HG02852 (cell line): Measurements from ENCODE around the gene A4GALT.

Experiments
- ATAC-seq: cut with Tn5 transposase; IDR thresholded peaks from one replicate; pipeline ENCODE4 v1.9.1; 2021; ENCODE audit warnings: mild to moderate bottlenecking, moderate library complexity; ENCODE audit not compliant: unreplicated experiment

A4GALT gene

DNA sequence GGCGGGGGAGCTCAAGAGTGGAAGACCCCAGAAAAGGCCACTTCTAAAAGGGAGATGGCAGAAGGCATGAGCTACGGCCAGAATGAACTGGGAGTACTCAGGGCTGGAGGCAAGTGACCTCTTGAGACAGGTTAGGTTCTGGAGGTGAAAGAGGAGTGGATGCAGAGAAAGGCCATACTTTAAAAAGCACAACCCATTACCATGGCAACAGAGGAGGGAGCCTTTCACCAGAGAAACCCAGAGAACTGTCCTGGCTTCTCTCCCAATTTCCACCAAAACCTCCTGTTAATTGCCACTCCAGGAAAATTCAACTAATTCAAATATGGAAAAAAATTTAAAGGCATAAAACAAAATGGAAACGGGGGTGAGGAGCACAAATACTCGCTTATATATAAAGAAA lies 15.8 kb downstream of the A4GALT start:
- ATAC-seq, result no peak

DNA sequence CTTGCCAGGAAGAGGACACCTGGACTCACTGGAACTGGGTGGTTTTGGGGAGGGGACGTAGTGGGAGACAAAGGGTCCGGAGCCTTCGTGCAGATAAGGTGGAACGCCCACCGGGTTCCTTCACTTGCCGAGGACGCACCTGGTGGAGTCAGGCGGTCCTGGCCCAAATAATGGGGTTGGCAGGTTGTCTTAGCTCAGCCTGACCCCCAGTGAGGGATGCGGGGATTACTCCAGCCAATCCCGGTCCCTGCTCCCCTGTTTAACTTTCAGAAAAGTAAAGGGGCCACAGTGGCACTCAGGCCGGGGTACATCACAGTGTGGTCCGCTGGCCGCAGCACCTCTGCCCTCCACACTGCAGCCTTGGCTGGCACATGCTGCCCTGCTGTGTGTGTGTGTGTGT lies 18.0 kb downstream of the A4GALT start:
- ATAC-seq, result no peak

DNA sequence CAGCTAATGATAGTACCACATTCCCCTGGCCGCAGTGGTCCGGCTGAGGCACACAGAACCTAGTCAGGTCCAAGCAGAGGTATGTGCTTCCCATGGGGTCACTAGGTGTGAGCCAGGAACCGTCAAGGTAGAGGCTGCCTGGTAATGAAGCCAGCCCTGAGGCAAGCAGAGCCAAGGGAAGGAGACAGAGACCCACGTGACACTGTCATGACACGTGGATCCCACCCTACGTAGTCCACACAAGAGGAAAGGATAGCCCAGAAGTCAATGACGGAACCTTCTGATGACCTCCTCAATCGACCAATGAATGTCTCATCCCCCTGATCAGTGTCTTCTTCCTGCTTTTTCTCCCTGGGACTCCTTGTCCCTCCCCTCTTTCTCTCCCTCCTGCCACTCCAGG lies 19.0 kb downstream of the A4GALT start:
- no peak for ATAC-seq

DNA sequence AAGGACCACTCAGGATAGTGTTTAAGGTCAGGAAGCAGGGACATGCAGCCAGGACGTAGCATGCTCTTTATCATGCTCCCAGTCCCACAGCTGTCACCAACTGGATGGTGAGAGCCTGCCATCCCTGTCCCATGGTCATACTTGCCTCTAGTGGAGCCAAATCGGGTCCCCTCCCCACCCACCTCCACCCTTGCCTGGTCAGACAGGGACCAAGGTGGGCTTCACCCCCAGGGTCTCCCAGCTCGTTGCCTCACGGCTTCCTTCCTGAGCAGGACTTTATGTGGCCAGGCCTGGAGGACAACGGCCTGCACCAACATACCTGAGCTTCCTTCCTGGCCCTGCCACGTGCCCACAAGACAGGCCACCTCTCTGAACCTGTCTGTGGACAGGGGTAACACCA lies 19.8 kb downstream of the A4GALT start:
- no peak for ATAC-seq

DNA sequence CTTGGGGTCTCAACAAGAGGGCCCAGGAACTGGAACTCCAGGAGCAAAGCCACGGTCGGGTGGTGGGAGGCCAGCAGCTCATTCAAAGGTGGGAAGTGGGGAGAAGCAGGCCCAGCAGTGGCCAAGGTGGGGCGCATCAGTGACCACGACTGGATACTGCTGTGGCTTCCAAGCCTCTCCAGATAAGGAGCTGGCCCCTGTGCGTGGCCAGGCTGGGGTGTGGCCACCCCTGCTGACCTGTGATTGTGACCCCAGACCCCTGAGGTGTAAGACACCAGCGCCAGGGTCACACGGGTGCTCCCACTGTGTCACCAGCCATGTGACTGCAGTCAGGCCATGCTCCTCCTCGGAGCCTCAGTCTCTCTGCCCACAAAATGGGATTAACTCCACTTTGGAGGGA lies 20.3 kb downstream of the A4GALT start:
- ATAC-seq, result no peak

DNA sequence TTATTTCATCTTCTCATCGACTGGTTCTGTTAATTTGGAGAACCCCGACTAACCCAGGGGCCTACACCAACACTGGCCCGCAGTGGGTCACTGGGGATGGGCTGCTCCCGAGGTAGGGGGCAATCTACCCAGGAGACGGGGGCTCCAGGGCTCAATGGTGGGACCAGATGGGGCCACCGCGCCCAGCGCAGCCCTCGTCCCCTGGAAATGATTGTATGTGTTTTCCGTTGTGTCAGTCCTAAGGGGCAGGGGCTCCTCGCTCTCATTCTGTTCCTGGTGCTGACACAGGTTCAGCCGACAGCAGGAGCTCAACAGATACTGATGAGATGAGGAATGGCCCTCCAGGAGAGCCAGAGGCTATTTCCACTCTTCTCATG lies 20.7 kb downstream of the A4GALT start:
- ATAC-seq, result no peak

DNA sequence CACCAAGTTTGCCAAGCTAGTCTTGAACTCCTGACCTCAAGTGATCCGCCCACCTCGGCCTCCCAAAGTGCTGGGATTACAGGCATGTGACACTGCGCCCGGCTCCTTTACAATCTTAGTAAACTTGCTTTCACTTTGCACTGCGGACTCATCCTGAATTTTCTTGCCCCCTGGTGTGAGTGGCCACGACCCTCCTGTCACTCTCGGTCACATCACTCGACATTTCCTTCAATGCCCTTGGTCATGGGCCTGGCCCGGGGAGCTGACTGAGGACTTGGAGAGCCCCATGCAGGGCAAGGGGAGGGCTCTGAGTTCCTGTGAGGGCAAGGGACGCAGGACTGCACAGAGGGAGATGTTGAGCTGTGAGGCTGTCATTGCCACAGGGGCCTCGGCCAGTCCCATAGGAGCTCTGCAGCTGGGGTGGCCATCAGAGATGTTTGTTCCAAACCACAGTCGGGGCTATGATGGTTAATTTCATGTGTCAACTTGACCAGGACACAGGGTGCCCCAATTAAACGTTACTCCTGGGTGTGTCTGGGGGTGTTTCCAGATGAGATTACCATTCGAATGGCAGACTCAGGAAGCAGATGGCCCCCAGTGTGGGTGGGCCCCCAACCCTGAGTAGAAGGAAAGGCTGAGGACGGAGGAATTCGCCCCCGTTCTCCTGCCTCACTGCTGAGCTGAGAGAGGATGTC lies 21.2 kb downstream of the A4GALT start:
- no peak for ATAC-seq

DNA sequence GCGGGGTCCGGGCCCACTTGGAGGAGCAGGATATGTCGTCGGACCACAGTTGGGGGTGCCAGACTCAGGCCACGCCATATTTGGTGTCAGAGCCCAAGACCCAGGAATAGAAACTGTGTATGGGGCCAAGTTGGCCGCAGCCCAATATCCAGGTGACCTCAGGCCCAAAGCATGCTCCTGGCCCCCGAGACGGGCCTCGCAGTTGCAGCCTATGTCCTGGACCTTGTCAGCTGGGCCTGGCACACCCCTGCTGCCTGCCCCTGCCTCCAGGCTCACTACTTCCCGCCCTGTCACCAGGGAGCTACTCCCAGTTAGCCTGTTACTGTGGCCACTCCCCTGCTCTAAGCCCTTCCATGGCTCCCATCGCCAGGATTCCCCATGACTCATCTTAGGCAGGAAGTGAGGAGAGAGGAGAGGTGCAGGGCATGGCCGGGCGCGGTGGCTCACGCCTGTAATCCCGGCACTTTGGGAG lies 23.1 kb downstream of the A4GALT start:
- no peak for ATAC-seq

DNA sequence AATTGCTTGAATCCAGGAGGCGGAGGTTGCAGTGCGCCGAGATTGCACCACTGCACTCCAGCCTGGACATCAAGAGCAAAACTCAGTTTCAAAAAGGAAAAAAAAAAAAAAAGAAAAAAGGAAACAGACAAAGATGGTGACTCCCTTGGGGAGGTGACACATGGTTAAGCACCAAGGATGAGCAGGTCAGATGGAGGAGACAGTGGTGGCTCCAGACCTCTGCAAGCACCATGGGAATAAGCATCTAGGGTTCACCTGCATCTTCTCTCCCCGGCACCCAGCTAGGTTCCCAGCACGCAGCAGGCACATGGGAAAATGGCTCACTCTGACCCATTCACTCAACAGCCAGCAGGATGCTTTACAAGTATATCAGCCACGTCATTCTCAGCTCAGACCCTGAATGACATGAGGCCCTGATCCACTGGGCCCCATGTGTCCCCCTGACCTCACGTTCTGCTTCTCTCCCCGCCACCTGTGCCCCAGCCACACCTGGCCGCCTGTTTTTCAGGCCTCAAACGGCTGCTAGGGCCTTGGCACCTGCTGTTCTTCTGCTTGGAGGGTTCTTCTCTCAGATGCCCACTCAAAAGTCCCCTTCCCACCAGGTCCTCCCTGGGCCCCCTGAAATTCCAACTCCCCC lies 24.2 kb downstream of the A4GALT start:
- no peak for ATAC-seq

DNA sequence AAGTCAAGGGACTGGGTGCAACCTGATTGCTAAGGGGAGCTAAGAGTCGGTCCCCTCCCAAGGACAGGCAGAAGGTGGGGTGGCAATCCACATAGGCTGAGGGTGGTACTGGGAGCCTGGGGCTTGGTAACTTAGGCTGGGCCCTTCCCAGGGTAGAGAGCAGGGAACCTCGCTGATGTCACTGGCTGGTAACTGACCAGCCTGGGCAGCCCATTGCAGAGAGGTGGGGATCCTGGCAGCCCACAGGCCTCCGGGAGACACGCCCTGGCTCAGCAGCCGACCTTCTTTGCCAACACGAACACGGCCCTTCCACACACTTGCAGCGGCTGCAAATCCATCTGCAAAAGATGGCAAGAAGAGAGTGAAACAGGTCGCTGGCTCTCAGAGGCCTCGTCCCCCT lies 25.4 kb downstream of the A4GALT start:
- ATAC-seq, result no peak

DNA sequence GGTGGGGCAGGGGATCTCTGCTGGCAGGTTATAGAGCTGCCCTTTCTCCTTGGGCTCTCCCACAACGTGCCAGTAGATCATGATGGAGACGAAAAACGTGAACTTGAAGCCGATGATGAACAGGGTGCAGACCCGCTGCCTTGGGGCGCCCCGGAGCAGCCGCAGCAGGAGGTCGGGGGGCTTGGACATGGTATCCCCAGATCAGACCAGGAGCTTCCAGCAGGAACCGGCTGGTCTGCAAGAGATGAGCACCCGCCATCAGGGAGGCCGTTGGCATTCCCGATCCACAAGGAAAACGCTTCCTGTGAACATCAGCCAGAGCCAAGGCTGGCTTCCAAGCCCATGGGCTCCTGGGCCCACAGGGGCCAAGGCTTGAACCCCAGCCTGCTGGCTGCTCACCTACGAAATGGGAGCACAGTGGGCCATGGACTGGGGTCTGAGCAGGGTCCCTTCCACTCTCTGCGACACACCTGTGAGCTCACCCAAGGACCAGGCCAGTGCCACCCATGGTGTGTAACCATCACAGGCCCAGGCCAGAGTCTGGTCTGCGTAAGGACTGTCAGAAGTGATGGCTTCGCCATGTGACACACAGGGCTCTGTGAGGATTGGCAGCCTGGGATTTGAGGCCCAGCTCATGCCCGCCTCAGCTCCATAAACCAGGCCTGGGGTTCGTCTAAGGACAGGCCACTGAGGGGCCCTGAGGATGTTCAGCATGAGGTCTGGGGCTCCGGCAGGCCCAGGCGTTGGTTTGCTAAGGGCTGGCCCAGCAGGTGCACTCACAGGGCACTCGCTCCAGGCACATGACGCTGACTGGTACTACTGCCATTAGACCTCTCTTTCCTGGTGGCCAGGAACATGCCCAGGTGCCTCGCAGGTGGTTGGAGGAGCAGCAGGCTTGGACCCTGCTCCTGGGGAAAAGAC lies 26.6 kb downstream of the A4GALT start:
- no peak for ATAC-seq

DNA sequence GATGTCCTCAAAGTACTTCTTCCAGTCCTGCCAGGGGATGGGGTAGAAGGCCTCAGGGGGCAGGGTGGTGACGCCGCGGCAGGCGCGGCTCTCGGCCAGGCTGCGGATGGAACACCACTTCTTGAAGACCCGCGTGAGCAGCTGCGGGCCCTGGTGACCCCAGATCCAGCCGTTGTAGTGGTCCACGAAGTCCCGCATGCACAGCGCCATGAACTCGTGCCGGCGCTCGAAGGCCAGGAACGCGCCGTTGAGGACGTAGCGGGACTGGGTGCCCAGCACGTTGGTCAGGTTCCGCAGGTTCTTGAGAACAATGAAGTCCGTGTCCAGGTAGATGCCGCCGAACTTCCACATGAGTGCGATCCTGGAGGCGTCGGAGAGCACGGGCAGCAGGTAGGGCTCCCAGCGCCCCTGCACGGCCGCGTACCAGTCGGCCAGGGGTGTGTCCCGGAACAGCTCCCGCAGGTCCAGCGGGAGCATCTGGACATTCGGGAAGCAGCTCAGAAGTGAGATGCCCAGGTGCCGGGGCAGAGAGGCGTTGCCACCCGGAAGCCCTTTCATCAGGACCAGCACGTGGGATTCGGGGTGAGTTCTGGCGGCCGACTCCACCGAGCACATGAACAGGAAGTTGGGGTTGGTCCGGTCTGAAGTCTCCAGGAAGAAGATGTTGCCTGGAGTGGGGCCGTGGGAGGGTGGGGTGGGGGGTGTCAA lies 27.5 kb downstream of the A4GALT start:
- ATAC-seq, result no peak

DNA sequence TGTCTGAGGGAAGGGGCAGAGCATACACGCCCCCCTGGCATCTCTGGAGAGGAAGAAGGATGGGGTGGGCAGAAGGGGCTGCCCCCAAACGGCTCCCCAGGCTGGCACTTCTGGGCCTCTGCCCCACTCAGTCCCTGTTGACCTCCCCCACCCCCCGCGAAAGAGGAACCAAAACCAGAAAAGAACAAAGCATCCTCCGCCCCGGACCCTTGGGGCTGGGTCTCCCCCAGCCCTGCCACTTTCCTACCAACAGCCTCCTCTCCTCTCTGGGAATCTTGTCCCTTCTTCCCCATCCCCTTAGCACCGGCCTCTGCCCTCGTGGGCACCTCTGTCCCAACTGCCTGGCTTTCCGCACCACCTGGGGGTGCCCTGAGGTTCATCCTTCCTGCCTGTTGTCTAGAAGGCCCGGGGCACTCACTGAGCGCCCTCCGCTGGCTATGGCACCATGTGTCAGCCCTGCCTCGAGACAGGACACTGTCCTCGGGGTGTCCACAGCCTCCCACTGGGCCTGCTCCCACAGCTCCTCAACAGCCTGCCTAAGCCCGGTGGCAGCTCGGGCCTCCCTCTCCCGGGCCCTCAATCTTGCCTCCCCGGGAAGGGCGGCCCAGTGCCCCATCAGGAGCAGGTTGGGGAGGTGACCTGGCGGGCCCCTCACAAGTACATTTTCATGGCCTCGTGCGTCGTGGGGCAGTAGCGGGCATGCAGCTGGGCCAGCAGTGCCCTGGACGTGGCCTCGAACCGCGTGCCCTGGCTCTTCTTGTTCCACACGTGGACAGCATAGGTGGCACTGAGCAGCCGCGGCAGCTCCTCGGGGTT lies 28.2 kb downstream of the A4GALT start:
- ATAC-seq, result no peak

DNA sequence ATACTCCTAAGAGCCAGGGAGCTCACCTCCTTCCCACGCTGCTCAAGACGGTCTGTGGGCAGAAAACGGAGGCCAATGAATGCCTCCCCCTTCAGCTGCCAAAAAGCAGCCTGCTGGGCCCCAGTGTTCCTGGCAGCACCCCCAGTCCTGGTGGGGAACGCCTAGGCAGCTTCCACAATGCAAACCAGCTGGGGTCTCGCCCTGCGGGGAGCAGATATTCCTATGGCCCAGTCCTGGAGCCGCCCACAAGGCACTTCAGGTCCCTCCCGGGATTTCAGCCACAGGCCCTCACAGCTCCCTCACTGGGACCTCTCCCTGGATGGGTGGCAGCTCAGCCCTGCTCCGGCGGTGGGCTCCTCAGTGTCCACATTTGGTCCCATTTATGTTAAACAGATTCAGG lies 29.2 kb downstream of the A4GALT start:
- no peak for ATAC-seq

DNA sequence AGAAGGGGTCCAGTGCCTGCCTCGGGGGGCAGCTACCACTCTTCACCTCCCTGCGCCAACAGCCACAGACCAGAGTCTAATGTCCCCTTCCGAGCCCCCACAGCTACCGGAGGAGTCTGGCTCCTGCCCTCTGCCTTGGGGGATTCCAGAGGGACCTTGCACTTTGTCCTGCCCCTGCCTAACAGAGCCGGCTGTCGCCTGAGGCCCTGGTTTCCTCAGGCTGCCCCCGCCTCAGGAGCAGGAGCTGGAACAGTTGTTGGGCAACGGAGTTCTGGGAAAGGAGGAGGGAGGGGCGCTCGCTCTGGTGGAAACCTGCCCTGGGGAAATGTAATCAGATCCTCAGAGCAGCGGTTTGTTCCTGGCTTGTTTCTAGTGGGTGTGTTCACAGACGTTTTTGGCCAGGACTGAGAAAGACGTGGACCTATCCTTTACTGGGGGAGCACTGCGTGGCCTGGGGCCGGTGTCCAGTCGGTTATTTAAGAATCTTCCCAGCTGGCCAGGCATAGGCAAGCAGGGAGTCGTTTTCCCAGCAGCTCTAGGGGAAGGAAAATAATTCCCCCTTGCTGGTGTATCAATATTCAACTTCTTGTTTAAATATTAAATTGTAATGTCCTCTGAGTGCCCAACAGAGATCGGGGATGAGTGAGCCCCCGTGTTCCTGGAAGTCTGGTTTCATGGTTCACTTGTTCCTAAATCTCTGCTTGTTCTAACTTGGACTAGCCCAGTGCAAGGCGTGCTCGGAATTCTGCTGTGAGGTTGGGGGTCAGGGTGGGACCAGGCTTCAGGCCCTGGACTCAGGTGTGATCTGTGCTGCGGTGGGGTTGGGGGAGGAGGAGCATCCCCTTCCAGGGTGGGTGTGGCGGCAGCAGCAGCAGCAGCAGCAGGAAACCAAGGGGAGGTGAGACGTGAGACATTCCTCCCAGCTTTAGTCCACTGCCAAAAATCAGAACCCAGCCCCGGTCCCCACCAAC lies 32.1 kb downstream of the A4GALT start:
- no peak for ATAC-seq

DNA sequence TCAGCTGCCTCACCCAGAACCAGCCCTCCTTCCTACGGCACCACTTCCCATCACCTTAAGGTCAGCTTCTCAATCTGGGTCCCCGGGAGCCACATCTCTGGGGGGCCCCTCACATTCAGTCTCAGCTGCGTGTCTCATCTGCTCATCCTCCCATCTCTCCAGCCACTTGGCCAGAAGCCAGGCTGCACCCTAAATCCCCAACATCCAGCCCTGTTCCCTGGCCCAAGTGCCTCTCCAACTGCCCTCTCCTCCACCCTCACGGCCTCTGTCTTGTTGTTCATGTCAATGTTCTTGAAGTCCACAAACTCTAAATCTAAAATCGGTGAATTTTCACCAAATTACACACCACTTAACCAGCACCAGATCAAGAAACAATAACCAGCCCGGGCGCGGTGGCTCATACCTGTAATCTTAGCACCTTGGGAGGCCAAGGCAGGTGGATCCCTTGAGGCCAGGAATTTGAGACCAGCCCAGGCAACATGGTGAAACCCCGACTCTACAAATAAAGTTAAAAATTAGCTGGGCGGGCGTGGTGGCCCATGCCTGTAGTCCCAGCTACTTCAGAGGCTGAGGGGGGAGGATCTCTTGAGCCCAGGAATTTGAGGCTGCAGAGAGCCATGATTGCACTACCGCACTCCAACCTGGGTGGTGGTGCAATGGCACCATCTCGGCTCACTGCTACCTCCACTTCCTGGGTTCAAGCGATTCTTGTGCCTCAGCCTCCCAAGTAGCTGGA lies 33.7 kb downstream of the A4GALT start:
- no peak for ATAC-seq

DNA sequence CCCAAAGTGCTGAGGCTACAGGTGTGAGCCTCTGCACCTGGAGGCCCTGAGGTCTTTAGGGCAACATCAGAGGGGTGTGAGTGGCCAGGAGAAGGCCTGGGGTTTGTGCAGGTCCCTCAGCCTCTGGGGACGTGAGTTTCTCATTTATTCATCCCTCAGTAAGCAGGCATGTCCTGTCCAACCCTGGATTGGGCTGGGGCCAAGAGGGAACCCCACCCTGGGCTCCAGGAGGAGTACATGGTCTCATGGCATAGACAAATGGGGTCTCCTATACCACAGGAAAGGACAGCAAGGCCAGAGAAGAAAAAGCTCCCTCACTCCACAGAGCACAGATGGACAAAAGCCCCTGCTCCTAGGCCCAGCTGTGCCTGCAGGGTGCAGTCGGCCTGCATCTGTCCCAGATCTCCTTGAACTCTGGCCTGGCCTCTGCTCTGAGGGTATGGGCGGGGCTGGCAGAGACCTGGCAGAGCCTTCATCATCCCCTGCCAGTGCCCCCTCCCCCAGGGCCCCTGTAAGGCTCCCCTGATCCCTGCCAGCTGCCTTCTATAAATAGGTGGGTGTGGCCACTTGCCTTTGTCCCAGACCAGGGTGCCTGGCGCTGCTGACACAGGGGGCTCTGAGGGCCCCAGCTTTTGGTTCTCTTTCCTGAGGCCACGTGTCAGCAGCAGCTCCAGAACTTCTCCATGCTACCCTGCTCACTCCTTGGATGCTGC lies 34.6 kb downstream of the A4GALT start:
- no peak for ATAC-seq
